Measurements from ENCODE around the gene PDLIM4. TPM values are rescaled to one million over a fixed set of nuclear protein-coding genes. Genes with fewer than 3 reads are reported as not detected.

The PDLIM4 gene
- total RNA-seq, 3 donors from 2014 or later: 5.1 to 59.0 (median 5.6) TPM

GRCh38 chr5:132238169-132238744 lies 19.2 kb upstream of the PDLIM4 start:
- ATAC-seq: peak; percentile 88
- no peaks in the 10 kb centered on the region for H3K36me3 ChIP-seq (ENCODE audit: low read depth)
- DNase-seq: peak in 2 of 3 donors; percentile 80 to 96
- intact Hi-C loops (cut with DNase I, micrococcal nuclease): no loop called here
- peak; percentile 57 for TF ChIP-seq CTCF (IDR thresholded peaks at IDR 0.05)
- H3K4me3 ChIP-seq: no peak overlapping the region
- no peaks in the 10 kb centered on the region for H3K4me1 ChIP-seq (ENCODE audit: low read depth)
- H3K9me3 ChIP-seq: no peaks in the 10 kb centered on the region

- DNase-seq (no peak), ATAC-seq (no peak)
- H3K4me1 ChIP-seq (ENCODE audit: low read depth): no peaks in the 10 kb centered on the region
- H3K4me3 ChIP-seq: no peak overlapping the region
- intact Hi-C loops (cut with DNase I, micrococcal nuclease): no loop called here
- TF ChIP-seq CTCF (IDR thresholded peaks at IDR 0.05): no peak
- no peaks in the 10 kb centered on the region for H3K9me3 ChIP-seq
- H3K36me3 ChIP-seq (ENCODE audit: low read depth): no peaks in the 10 kb centered on the region
These were observed 18.5 kb upstream of the PDLIM4 start for GRCh38 chr5:132238901-132239500.

- DNase-seq (no peak), ATAC-seq (no peak)
- H3K9me3 ChIP-seq: no peaks in the 10 kb centered on the region
- intact Hi-C loops (cut with DNase I, micrococcal nuclease): no loop called here
- no peak overlapping the region for H3K4me3 ChIP-seq
- no peaks in the 10 kb centered on the region for H3K36me3 ChIP-seq (ENCODE audit: low read depth)
- no peak for TF ChIP-seq CTCF (IDR thresholded peaks at IDR 0.05)
- H3K4me1 ChIP-seq (ENCODE audit: low read depth): no peaks in the 10 kb centered on the region
These were observed 17.7 kb upstream of the PDLIM4 start for GRCh38 chr5:132239776-132240175.

GRCh38 chr5:132243366-132243977 lies 14.0 kb upstream of the PDLIM4 start:
- Histone ChIP-seq H3K4me3 (no peak overlapping the region), H3K36me3 (ENCODE audit: low read depth) (no peaks in the 10 kb centered on the region), H3K4me1 (ENCODE audit: low read depth) (peaks cover 5% of the 10 kb centered on the region), H3K9me3 (no peaks in the 10 kb centered on the region)
- DNase-seq: no peak
- no peak for ATAC-seq
- TF ChIP-seq CTCF (IDR thresholded peaks at IDR 0.05): no peak
- intact Hi-C loops (cut with DNase I, micrococcal nuclease): no loop called here

- H3K36me3 ChIP-seq (ENCODE audit: low read depth): no peaks in the 10 kb centered on the region
- H3K9me3 ChIP-seq: no peaks in the 10 kb centered on the region
- H3K4me3 ChIP-seq: no peak overlapping the region
- intact Hi-C loops (cut with DNase I, micrococcal nuclease): no loop called here
- no peak for DNase-seq
- peaks cover 5% of the 10 kb centered on the region for H3K4me1 ChIP-seq (ENCODE audit: low read depth)
- no peak for TF ChIP-seq CTCF (IDR thresholded peaks at IDR 0.05)
- ATAC-seq: peak; percentile 82
These were observed 11.9 kb upstream of the PDLIM4 start for GRCh38 chr5:132245593-132245992.

Data from mucosa of descending colon (tissue), 3 donors.